GM19324 (cell line): ENCODE results near the gene NUTM2E.
"Not testable (repeated sequence)": the region's sequence is repeated elsewhere in the genome, so short reads cannot be mapped to it uniquely, and the experiment has no call there.

Experiments
- ATAC-seq: cut with Tn5 transposase; IDR thresholded peaks from one replicate; pipeline ENCODE4 v1.9.1; 2021; ENCODE audit warnings: mild to moderate bottlenecking, moderate library complexity; ENCODE audit not compliant: unreplicated experiment, low FRiP score

Gene NUTM2E, protein sequence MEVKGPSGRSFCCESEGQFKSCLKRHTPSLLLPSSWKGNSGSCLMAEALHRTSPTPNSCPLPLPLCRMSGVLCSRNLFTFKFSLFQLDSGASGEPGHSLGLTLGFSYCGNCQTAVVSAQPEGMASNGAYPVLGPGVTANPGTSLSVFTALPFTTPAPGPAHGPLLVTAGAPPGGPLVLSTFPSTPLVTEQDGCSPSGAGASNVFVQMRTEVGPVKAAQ (N-terminal part only)

DNA sequence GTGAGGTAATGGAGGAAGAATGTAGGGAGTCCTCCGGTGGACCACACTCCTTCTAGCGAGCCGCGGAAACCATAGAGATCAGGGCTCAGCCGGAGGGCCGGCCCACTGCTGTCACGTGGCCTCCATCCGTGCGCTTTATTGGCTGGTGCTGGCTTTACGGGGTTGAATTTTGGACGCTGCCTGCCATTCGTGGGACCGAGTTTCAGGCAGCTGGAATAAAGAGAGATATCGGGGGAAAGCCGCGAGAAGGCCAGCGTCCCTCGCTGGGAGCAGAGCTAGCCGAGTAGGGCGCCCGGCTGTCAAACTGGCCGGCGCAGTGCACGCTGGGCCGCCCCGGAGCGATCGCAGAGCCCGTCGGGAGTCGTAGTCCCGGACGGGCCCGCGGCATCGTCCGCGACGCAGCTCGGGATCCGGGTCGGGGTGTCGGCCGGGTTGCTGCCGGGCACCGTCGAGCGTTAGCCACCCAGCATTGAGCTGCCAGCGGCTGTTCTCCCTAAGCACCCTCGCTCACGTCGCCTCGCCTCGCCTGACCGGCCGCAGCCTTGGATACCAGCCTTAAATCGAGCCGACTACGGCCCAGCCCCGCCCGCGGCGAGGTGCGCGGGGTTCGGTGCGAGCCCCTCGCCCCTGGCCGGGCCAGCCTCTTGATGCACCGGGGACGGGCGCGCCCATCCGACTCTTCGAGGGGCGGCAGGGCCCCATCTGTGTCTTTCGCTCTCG lies at the start of gene NUTM2E:
Gene NUTM2E (plus strand): TSS at position 244 of the 720 bp plus-strand sequence. CDS start 15,002 bp downstream, outside the sequence.
- ATAC-seq: peak; percentile 97

DNA sequence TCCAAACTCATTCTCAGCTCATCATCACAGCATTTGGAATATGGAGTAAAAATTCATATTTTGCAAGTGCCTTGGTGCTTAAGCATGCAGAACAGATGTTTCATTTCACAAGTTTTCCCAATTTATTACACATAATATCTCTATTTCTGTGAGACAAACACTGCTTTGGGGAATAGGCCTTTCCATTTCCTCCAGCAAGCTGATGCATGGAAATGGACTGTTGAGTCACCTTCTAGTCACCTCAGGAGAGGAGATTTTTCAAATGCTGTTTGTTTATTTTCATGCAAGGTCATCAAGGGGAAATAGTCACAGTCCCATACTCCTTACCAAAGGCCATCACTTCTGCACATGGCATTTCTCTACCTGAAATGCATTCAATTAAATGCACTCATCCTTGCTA lies 48.5 kb upstream of the NUTM2E start:
- ATAC-seq: not testable (repeated sequence)

DNA sequence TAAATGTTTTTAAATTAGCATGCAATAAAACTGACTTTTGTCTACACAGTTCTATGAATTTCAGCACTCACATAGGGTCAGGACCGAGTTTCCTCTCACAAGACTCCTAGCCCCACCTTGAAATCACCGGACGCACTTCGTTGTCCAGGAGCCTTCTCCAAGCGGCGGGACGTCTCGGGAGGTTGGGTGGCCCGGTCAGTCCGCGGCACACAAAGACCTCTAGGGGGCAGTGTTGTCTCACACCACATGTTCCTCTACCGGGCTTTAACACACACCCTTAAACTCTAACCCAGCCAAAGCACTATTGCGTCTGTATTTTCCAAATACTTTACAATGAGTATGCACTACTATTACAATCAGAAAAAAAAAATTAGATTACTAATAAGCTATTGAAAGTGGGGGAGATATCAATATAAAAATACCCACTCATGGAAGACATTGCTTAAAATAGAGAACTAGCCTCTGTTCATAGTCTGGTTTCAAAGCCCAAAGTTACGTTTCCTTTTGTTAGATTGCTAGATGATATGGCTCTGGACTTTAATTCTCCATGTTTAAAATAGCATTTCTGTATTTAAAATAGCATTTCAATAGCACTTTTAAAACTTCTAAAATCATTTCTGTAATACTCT lies 47.1 kb upstream of the NUTM2E start:
- ATAC-seq: peak; percentile 86

GRCh38 chr10:79779992-79780391 lies 46.5 kb upstream of the NUTM2E start:
- ATAC-seq: not testable (repeated sequence)

DNA sequence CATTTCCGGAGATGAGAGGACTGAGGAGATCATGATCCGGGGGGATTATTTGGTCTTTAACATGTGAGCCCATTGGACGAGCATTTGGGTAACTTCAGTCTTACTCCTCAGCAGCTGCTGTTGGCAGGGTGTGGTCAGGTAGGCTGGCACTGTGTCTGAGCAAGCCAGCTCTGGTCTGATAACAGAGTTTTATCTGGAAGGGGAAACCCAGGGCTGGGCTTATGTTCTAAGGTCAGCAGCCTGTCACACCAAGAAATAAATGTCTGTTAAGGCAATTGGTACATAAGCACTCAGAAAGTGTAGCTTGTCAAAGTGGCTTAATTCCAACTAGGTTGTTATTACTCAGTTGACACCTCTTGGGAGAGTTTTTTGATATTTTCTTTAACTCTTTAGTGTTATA lies 45.0 kb upstream of the NUTM2E start:
- ATAC-seq: not testable (repeated sequence)

GRCh38 chr10:79787455-79787952 lies 39.0 kb upstream of the NUTM2E start:
- ATAC-seq: not testable (repeated sequence)

GRCh38 chr10:79789351-79789750 lies 37.2 kb upstream of the NUTM2E start:
- not testable (repeated sequence) for ATAC-seq

DNA sequence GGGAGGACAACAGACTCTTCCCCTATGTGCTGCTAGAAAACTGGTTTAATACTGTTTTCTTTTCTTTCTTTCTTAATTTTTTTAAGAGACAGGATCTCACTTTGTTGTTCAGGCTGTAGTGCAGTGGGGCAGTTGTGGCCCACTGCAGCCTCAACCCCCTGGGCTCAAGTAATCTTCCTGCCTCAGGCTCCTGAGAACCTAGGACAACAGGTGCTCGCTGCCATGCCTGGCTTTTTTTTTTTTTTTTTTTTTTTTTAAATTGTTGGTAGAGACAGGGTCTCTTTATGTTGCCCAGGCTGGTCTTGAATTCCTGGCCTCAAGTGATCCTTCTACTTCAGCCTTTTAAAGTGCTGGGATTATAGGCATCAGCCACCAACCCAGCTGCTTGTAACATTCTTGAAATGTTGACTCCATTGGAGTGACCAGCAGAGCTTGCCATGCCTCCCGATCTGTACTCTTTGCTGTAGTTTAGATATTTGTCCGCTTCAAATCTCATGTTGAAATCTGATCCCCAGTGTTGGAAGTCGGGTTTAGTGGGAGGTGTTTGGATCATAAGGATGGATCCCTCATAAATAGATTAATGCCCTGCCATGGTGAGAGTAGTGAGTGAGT lies 34.5 kb upstream of the NUTM2E start:
- ATAC-seq: not testable (repeated sequence)

DNA sequence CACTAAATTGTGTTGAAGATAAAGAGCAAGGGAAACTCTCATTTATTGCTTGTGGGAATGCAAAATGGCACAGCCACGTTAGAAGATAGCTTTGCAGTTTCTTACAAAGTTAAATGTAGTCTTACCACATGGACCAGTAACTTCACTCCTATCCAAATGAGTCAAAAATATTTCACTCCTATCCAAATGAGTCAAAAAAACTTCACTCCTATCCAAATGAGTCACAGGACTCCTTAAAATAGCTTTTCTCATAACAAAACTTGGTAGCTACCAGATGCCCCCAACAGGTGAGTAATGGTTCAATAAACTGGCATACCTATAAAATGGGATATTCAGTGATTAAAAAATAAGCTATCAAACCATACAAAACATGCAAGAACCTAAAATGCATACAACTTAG lies 27.2 kb upstream of the NUTM2E start:
- not testable (repeated sequence) for ATAC-seq

DNA sequence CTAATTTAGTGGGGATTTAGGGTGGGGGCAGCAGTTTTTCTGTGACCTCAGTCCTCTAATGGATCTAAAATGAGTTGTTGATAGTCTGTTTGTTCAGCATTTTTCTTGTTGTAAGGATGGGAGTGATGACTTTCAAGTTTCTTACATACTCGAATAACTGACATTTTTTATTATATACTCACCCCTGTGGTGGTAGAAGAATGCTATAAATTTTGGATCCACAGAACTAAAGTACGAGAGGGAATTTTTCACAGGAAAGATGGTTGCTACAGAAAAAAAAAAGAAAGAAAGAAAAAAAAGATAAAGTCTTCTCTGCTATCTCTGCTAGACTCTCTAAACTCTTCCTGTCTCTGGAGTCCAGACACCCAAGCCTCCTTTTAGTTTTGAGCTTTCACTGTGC lies 20.7 kb upstream of the NUTM2E start:
- not testable (repeated sequence) for ATAC-seq

- ATAC-seq: not testable (repeated sequence)
Measured at GRCh38 chr10:79811895-79812294, 14.6 kb upstream of the NUTM2E start.

DNA sequence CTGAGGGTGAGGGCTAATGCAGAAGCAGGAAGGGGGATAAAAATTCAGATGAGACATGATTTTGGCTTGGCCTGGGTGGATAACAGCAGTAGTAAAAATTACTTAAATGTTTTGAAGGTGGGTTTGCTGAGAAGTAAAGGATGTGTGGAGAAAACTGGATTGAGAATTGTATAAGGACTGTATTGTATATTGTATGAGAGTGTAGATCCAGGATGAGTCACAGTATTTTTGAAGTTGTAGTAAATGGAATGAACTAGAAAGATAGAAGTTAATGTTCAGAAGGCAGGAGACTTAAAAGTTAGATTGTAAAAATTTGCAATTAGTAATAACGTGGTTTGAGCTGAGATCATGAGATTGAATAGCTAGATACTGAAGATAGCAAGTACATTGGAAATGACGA lies 10.2 kb upstream of the NUTM2E start:
- ATAC-seq: not testable (repeated sequence)

DNA sequence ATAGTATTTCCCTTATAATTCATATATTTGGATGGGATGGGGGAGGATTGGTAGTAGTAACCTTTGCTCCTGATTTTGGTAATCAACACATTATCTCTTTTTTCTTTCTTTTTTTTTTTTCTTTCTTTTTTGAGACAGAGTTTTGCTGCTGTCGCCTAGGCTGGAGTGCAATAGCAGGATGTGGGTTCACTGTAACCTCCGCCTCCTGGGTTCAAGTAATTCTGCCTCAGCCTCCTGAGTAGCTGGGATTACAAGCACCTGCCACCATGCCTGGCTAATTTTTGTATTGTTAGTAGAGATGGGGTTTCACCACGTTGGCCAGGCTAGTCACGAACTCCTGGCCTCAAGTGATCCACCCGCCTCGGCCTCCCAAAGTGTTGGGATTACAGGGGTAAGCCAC lies 3.2 kb upstream of the NUTM2E start:
- ATAC-seq: not testable (repeated sequence)

- ATAC-seq: peak; percentile 24
Measured at GRCh38 chr10:79825587-79826011, 940 bp upstream of the NUTM2E start.

DNA sequence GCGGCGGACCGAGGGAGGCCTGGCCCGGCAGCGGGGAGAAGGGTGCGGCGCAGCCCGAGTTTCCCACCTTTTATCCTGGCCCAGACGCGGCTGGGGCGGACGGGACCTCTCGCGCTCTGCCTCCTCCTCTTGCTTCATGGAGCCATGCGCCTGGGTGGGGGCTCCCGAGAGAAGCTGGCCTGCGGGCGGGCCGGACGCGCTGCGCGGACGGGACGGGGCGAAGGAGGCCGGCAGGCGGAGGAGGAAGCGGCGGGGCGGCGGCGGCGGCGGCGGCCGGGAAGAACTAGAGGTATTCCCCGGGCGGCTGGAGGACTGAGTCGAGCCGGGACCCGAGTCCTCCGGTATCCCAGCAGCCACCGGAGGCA lies 426 bp upstream of the NUTM2E start:
- not testable (repeated sequence) for ATAC-seq

DNA sequence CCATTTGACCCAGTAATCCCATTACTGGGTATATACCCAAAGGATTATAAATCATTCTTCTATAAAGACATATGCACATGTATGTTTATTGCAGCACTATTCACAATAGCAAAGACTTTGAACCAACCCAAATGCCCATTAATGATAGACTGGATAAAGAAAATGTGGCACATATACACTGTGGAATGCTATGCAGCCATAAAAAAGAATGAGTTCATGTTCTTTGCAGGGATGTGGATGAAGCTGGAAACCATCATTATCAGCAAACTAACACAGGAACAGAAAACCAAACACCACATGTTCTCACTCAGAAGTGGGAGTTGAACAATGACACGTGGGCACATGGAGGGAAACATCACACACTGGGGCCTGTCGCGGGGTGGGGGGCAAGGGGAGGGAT lies 7.3 kb downstream of the NUTM2E start:
- ATAC-seq: not testable (repeated sequence)

DNA sequence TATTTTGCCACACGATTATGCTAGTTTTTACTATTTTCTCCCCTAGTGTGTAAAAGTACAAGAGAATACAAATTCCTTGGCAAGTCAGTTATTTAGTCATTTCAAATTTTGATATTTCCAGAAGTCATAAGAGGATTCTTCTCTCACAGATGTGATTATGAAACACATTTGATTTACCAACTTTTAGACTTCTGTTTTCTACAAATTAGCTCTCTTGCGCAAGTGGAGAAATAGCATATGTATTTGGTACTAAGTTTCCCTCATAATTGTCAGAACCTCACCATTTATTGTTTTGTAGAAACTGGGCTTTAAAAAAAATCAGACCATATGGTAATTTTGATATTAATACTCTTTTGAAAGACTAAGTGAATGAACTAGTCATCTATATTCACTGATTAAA lies 9.4 kb downstream of the NUTM2E start:
- not testable (repeated sequence) for ATAC-seq

GRCh38 chr10:79836891-79837290 lies 10.4 kb downstream of the NUTM2E start:
- not testable (repeated sequence) for ATAC-seq

DNA sequence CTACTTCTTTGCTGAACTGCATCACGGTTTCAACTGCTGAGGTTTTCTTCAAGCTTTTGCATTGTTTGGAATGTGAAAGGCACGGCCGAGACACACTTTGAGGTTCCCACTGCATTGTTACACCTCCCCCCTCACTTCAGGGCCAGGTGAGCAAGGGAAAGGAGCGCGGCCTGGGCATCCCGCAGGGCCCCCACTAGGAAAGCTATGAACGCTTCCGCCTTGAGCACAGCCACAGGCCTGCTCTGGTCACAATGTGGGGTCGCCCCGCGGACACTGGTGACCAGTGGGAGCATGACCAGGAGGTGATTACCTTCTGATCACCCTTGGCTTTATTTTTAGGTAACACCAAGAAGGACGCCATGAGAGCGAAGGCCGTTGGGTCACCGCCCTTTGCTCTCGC lies 11.9 kb downstream of the NUTM2E start:
- not testable (repeated sequence) for ATAC-seq

DNA sequence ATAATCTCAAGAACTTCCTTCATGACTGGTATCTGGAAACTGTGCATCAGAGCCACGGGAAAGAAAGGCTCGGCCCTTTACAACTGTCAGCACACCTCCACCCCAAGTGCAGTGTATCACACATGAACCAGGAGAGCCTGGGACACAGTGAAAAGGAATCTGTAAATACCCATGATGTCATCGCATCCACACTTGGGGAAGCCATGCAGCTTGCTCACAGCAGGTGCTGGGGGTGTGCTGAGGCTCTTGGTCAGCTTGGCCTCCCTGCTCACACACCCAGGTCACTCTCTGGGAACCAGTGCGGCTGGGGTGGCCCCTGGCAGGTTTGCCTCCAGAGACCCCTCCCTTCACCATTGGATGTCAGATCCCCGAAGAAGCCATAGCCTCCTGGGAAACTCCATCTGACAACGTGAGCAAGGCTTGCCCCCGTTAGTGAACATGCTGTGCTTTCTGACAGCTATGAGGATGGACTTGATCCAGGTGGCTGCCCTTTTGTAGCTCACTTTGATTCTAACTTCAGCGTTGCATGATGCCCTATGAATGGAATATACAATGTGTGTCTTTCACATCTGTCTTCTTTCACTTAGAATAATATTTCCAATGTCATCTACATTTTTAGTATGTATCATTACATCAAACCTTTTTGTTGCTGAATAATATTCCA lies 26.8 kb downstream of the NUTM2E start:
- not testable (repeated sequence) for ATAC-seq
